HG03108 (cell line): Measurements from ENCODE around the gene ASCC1.
A peak's percentile ranks its signal among the peaks of the same experiment; 100 is the strongest.

Experiments
- ATAC-seq: cut with Tn5 transposase; IDR thresholded peaks from one replicate; pipeline ENCODE4 v1.9.1; 2021; ENCODE audit warnings: moderate library complexity; ENCODE audit not compliant: unreplicated experiment

Gene ASCC1

DNA sequence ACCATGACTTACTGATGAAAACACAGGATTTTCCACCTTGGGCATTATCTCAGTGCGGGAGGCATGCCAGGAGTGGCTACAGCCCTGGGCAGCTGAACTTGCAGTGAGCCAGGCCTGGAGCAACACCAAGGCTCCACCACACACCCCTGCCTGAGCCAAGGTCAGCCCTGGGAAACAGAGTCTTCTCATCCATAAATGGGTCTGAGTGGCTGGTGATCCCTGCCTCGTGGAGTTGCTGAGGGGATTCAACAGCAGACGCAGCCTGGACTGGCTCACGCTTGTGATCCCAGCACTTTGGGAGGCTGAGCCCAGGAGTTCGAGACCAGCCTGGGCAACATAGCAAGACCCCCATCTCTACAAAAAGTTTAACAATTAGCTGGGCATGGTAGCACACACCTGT, 160.0 kb downstream of the ASCC1 start:
- no peak for ATAC-seq

DNA sequence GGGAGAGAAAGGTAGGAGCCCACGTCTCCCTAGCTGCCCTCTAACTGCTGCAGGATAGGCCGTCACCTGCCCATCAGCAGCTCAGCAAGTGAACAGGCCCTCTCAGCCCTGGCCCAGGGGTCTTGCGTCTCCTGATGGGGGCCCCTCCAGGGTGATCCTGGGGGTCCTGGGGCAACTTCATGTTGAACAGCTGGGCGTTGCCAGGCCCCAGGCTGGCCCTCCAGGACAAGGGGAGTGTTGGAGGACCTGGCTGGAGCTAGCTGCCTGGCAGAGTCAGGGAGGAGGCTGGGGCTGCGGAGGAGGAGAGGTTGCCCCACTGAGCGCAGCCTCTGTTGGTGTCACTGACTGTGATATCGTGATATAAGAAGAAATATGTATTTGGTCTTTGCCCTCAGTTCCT, 162.4 kb downstream of the ASCC1 start:
- no peak for ATAC-seq

DNA sequence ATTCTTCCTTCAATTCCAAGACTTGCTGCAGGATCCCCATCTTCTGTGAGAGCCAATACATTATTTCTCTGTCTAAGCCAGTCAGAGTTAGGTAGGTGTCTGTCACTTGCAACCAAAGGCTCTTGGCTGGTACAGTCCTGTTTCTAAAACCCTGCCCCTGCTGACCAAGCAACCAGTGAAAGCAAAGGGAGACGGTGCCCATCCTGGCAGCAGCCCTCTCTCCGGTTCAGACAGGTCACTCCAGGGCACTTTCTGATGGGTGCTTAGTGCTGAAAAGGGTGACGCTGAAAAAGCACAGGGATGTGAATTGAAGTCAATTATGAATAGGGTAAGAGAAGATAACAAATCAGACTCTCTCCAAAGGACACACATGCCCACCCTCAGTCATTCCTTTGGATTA, 165.2 kb downstream of the ASCC1 start:
- ATAC-seq: no peak

DNA sequence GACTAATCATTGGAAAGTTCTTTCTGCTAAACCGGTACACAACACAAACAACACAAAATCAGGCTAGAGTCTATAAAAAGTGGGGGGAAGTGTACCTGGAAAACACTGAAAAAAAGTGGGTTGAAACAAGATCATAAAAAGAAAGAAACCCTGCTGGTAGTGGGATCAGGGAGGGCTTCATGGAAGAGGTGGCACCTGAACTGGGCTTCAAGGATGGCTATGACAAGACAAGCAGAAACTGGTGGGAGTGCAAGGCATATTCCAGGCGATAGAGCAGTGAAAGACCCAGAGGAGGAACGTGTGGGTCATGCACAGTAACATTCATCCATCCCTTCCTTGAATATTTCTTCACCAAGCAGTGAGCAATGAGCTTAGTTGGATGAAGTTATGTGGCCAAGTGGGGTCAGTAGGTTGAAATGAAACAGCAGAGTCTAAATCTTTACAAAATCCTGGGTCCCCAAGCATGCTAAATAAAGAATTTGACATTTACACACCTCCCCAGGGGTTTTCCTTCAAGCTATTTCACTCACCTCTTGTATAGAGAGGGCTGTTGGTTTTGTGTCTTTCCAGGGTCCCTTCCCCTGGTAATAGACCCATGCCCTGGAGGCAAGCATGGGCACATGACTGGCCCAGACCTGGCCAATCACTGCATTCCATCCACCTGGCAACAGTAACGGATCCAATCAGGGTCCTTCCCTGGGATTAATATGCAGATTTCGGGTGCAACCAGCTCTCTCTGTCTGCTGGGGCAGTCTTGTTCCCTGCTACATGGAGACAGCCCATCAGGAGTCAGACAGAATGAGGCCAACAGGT, 165.9 kb downstream of the ASCC1 start:
- no peak for ATAC-seq

GRCh38 chr10:72049472-72049871, 166.6 kb downstream of the ASCC1 start:
- ATAC-seq: no peak

DNA sequence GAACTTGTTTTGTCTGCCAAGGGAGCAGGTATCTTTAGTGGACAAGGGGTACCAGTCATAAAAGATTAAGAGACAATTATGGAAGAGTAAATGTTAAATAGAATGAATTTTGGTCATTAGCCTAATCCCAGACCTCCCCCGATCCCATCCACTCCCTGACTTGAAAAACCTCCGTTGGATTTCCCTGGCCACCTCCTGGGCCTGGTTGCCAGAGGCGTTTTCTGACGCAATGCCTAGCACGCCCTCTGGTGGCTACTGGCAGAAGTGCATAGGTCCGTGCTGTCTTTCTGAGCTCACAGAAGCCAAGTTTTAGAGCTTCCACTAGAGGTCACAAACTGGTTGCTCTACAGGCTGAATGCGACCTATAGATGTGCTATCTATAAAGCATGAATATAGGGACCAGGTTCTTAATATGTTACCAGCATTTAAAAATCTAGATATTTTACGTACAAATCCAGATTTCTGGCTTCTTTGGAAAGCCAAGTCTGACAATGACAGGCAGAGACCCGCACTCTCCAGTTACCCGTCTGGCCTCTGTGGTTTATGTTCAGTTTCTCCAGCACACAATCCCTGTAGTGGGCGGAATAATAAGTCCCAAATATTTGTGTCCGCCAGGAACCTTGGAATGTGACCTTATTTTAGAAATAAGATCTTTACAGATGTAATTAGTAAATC, 167.5 kb downstream of the ASCC1 start:
- ATAC-seq: peak; percentile 85
